GM18858 (cell line): ENCODE results near the gene PTP4A1.

Experiments used
- ATAC-seq: cut with Tn5 transposase; IDR thresholded peaks from one replicate; pipeline ENCODE4 v1.9.1; 2021; ENCODE audit not compliant: unreplicated experiment

PTP4A1 gene

DNA sequence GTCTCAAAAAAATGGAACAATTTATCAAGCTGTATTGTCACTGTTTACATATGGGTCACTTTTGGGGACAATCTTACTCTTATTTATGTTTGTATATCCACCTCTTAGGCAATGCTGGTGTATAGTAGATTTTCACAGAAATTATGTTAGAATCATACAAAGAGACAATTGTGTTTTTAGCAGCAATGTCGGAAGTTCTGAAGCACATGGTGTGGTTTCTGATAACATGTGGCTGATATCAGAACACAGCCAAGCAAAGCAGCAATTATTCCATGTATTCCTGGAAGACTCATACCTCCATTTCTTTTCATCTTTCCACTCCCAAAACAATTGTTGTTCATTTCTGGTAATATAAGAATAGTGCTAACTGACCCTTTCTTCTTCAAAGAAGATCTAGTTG lies 17.5 kb upstream of the PTP4A1 start:
- ATAC-seq, result no peak

DNA sequence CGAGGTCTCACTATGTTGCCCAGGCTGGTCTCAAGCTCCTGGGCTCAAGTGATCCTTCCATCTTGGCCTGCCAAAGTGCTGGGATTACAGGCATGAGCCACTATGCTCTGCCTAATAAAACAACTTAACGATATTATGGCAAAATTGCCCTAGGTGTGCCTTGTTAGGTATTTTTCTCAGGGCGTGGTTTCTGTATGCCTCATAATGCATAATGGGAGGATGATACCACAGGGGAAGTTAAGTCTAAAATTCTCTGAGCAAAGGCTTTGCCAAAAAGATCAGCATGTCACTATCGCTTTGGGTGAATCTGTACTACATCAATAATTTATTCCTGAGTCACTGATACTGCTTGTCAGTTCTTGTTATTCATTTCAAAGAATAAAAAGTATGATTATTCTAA lies 15.9 kb upstream of the PTP4A1 start:
- no peak for ATAC-seq

GRCh38 chr6:63558278-63558677 lies 14.0 kb upstream of the PTP4A1 start:
- peak; percentile 73 for ATAC-seq

GRCh38 chr6:63560801-63561287 lies 11.4 kb upstream of the PTP4A1 start:
- no peak for ATAC-seq

GRCh38 chr6:63561288-63561687 lies 11.0 kb upstream of the PTP4A1 start:
- no peak for ATAC-seq

DNA sequence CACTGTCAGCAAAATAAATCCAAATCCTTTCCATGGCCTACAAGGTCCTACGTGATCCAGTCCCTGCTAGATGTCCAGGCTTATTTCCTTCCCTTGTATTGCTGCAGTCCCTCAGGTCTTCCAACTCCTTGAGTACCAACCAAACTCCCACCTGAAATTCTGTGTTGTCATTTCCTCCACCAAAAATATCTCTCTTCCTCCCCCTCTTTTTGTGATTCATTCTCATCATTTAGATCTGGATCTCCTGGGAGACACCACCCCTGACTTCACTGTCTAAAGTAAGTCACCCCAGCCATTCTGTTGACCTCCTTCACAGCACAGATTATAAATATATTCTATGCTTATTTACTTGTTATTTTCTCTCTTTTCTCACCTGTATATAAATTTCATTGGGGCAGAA lies 9.0 kb upstream of the PTP4A1 start:
- no peak for ATAC-seq

- ATAC-seq, result no peak
These were observed 7.1 kb upstream of the PTP4A1 start for GRCh38 chr6:63565058-63565726.

GRCh38 chr6:63565727-63566596 lies 6.3 kb upstream of the PTP4A1 start:
- no peak for ATAC-seq

- no peak for ATAC-seq
These were observed 4.3 kb upstream of the PTP4A1 start for GRCh38 chr6:63567966-63568365.

DNA sequence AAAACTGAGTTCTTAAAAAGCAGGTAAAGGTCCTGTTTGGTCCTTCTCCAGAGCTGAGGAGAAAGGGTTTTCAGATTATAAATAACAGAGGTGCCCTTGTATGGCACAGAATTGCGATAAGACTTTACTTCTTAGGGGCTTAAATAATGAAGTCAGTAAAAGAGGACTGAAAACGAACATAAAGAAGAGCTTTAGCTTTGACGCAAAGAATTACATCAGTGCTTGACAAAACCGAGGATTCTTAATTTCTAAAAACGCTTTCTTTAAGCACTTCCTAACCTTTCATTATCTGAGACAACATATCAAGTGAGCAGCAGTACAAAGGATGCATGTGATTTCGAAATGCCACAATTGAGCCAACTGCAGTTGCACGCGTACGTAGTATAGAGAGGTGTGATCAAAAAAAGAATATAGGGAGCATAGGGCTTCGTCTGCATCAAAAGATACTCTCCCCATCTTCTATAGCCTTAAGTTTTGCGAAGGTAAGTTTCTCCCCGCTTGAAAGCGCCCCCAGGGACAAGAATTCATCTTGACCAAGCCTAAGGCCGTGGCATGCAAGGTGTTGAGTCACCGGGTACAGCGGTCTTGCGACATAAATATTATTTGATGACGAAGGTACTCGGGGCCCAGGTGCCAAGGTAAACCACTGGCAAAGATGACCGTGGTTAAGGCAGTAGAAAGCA lies 778 bp upstream of the PTP4A1 start:
- no peak for ATAC-seq

DNA sequence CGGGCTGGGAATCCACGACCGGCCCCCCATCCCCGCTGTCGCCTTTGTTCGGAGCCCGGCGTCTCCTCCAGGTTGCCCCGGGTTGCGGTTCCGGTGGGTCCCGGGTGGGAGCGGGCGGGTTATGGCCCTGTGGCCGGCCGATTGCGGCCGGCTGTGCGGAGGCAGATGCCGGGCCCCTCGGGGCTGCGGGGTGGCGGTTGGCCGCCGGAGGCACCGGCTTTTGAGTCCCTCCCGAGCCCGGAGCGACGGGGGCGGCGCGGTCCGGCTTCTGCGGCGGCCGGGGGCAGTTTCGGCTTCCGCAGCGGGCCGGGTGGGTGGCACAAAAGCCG lies 431 bp downstream of the PTP4A1 start:
- no peak for ATAC-seq

DNA sequence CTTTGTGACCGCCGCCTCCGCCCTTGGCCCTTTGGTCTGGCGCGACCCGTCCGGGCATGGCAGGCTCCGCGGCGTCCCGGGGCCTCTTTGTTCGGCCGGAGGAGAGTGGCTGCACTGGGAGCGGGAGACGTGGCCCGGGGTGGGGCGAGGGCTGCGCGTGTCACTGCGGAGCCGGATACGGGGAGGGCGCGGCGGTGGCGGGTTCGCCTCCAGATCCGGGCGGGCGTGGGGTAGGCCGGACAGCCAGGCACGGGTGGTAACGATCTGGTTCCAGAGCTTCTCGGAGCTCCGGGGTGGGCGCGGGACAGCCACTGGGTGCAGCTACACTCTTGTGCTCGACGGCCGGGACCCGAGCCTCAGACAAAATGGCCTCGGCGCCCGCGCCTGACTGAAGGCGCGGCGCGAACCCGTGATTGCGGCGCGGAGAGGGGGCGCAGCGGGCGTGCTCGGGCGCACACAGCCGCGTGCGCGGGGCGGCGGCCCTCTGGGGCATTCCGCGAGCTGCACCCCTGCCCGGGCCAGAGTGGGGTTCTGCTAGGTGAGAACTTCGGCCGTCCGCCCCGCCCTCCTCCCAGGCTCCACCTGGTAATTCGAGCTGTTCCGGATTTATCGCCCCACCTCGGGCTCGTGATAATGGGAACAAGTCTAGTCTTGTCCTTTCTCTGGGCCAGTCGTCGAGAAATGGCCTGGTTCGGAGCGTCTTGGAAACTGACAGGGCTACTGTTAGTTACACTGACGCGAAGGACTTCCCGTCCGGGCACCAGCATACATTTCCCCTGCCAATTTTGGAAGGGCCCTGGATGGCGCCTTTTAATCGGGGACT lies 1.0 kb downstream of the PTP4A1 start:
- peak; percentile 30 for ATAC-seq

DNA sequence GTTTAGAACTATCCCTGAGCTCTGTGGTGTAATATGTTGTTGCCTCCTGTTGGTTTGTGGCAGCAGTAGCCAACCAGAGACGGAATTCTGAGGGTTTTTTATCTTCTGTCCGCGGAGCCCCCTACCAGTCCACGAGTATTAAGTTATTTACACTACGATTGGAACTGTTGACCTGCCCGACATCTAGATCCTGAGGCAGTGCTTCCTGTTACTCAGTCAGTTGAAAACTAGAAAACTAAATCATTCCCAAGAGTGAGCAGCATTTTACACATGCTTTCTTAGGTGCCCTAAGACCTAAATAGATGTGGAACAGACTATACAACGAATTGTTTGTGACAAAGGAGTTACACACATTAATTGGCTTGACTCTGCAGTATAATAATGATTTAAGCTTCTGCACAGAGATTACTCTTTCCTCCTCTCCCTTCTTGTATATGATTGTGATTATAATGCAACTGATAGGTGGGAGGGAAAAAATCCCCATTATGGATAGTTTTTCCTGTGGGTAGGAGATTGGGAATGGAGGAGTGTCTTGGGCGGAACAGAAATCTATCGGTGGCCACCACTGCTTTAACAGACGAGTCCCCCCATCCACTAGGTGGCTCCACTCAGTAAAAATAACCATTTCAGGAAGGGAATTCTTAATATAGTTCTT lies 1.7 kb downstream of the PTP4A1 start:
- ATAC-seq, result no peak

- ATAC-seq, result no peak
These were observed 2.2 kb downstream of the PTP4A1 start for GRCh38 chr6:63574554-63574900.

DNA sequence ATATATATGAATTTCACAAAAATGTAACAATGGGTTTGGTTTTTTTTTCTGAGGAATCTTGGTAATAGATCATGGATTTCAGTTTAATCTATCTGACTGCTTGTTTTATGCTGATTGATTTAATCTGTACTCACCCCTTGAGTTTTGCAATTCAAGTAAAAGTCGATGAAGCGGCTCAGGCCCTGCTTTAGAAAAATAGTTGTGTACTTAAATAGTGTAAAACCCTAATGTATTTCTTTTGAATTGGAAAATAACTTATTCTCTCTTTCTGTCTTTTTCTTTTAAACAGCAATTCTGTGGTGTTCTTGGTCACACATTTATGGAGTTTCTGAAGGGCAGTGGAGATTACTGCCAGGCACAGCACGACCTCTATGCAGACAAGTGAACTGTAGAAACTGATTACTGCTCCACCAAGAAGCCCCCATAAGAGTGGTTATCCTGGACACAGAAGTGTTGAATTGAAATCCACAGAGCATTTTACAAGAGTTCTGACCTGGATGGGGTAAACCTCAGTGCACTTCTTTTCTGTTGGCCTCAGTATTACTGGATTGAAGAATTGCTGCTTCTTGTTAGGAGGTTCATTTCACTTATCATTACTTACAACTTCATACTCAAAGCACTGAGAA lies 4.0 kb downstream of the PTP4A1 start:
- ATAC-seq, result no peak

DNA sequence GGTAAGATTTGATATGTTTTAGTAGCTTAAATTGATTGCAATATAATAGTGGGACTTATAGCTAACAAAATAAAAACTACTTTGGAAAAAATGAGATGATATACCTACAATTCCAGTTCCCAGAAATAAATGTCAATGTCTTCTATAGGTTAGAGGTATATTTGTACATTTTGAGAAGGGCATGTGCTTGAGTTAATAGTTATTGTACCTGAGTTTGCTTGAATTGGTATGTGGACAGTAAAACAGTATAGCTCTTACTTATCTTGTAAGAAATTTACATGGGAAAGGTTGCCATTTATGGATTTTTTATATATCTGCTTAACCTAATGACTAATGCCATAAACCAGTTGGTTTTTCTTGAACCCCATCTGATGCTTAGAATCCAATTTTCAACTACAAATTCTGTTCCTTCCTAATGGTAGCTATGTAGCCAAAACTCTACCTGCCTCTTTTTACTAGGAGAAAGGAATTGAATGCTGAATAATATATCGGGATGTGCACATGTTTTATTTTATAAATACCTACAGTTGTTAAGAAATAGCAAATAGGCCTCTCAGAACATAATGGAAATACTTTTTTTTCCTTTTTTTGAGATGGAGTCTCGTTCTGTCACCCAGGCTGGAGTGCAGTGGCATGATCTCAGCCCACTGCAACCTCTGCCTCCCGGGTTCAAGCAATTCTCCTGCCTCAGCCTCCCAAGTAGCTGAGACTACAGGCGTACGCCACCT lies 4.9 kb downstream of the PTP4A1 start:
- no peak for ATAC-seq

GRCh38 chr6:63578757-63579156 lies 6.5 kb downstream of the PTP4A1 start:
- ATAC-seq, result no peak

DNA sequence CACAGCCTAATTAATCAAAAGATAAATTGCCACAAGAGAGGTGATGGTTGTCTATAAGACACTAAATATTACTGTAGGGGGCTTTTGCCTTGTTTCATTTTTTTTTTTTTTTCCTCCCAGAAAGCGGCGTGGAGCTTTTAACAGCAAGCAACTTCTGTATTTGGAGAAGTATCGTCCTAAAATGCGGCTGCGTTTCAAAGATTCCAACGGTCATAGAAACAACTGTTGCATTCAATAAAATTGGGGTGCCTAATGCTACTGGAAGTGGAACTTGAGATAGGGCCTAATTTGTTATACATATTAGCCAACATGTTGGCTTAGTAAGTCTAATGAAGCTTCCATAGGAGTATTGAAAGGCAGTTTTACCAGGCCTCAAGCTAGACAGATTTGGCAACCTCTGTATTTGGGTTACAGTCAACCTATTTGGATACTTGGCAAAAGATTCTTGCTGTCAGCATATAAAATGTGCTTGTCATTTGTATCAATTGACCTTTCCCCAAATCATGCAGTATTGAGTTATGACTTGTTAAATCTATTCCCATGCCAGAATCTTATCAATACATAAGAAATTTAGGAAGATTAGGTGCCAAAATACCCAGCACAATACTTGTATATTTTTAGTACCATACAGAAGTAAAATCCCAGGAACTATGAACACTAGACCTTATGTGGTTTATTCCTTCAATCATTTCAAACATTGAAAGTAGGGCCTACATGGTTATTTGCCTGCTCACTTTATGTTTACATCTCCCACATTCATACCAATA lies 7.8 kb downstream of the PTP4A1 start:
- no peak for ATAC-seq

DNA sequence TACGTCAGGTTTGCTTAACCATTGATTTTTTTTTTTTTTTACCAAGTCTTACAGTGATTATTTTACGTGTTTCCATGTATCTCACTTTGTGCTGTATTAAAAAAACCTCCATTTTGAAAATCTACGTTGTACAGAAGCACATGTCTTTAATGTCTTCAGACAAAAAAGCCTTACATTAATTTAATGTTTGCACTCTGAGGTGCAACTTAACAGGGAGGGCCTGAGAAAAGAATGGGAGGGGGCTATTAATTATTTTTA lies 8.4 kb downstream of the PTP4A1 start:
- ATAC-seq, result no peak
